Measurements from ENCODE around the gene FN1. TPM values are rescaled to one million over a fixed set of nuclear protein-coding genes. Genes with fewer than 3 reads are reported as not detected.
A peak's percentile ranks its signal among the peaks of the same experiment; 100 is the strongest.

Gene FN1
- total RNA-seq, 1 donor from 2014 or later = 83.2 TPM

DNA sequence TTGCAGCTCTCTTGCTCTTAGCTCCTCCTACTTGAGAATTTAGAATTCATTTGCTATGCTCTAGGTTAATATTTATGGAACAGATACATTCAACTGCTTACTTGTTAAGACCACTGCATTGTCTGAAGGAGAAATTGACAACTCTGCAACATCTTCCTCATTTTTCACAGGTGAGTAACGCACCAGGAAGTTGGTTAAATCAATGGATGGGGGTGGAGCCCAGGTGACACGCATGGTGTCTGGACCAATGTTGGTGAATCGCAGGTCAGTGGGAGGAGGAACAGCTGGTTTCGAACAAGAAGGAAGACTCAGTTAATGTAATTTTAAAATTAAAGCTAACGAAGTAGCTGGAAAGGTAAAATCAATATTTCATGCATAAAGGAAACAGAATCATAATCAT, 44.3 kb downstream of the FN1 start:
- H3K36me3 ChIP-seq (ENCODE audit: control insufficient read depth, insufficient read depth, low read length) = peaks cover 2% of the 10 kb centered on the region
- H3K27me3 ChIP-seq (ENCODE audit: control insufficient read depth, insufficient read depth, low read length) = no peaks in the 10 kb centered on the region
- DNase-seq (ENCODE audit: low read depth) (peak; percentile 40), FAIRE-seq (no peak)
- no peak overlapping the region for H3K4me3 ChIP-seq (ENCODE audit: low read depth, low read length)
- TF ChIP-seq CTCF (IDR thresholded peaks at IDR 0.05; ENCODE audit: insufficient read depth, low read length, severe bottlenecking) = no peak

DNA sequence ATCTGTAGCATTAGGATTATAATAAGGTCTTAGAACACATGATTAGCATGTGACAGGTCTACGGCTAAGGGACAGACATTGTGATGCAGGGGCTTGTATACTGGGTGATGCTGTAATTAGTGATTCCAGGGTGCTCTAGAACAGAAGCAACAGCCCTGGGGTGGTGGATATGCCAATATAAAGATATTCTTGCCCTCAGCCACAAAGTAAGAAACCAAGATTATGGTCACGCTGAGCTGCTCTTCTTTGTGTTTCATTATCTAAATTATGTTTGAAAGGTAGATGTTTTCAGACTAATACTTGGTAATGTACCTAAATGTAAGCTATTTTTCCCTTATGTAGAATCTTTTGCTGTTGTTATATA, 45.3 kb downstream of the FN1 start:
- FAIRE-seq = no peak
- no peak overlapping the region for H3K4me3 ChIP-seq (ENCODE audit: low read depth, low read length)

GRCh38 chr2:215388002-215388728, 47.7 kb downstream of the FN1 start:
- FAIRE-seq (peak; percentile 60), DNase-seq (ENCODE audit: low read depth) (no peak)
- H3K36me3 ChIP-seq (ENCODE audit: control insufficient read depth, insufficient read depth, low read length) = peaks cover 2% of the 10 kb centered on the region
- H3K27me3 ChIP-seq (ENCODE audit: control insufficient read depth, insufficient read depth, low read length) = no peaks in the 10 kb centered on the region
- TF ChIP-seq CTCF (IDR thresholded peaks at IDR 0.05; ENCODE audit: insufficient read depth, low read length, severe bottlenecking) = no peak
- no peak overlapping the region for H3K4me3 ChIP-seq (ENCODE audit: low read depth, low read length)

More for the DNA sequence above, 45.3 kb downstream of the FN1 start:
- Histone ChIP-seq H3K36me3 (ENCODE audit: control insufficient read depth, insufficient read depth, low read length) (peaks cover 2% of the 10 kb centered on the region), H3K27me3 (ENCODE audit: control insufficient read depth, insufficient read depth, low read length) (no peaks in the 10 kb centered on the region)
- DNase-seq (ENCODE audit: low read depth) = no peak
- no peak for TF ChIP-seq CTCF (IDR thresholded peaks at IDR 0.05; ENCODE audit: insufficient read depth, low read length, severe bottlenecking)

DNA sequence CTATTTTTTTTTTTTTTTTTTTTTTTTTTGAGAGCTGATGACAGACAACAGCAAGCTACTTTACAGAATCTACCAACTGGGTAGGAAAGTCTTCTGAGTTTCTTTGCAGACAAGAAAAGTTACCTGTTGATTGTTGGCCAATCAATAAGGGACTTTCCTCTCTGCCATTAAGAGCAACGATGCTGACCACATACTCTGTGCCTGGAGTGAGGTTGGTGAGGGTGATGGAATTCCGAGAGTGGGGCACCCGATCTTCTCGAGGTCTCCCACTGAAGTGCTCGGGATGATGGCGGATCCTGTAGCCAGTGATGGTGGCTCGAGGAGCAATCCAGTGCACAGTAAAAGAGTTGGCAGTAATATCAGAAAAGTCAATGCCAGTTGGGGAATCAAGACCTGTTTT, 49.3 kb downstream of the FN1 start:
- Histone ChIP-seq H3K27me3 (ENCODE audit: control insufficient read depth, insufficient read depth, low read length) (no peaks in the 10 kb centered on the region), H3K36me3 (ENCODE audit: control insufficient read depth, insufficient read depth, low read length) (peaks cover 2% of the 10 kb centered on the region), H3K4me3 (ENCODE audit: low read depth, low read length) (no peak overlapping the region)
- DNase-seq (ENCODE audit: low read depth) (no peak), FAIRE-seq (no peak)
- no peak for TF ChIP-seq CTCF (IDR thresholded peaks at IDR 0.05; ENCODE audit: insufficient read depth, low read length, severe bottlenecking)

- FAIRE-seq (no peak), DNase-seq (ENCODE audit: low read depth) (no peak)
- Histone ChIP-seq H3K4me3 (ENCODE audit: low read depth, low read length) (no peak overlapping the region), H3K27me3 (ENCODE audit: control insufficient read depth, insufficient read depth, low read length) (no peaks in the 10 kb centered on the region), H3K36me3 (ENCODE audit: control insufficient read depth, insufficient read depth, low read length) (peaks cover 2% of the 10 kb centered on the region)
- no peak for TF ChIP-seq CTCF (IDR thresholded peaks at IDR 0.05; ENCODE audit: insufficient read depth, low read length, severe bottlenecking)
Observed at GRCh38 chr2:215384710-215385109, 51.2 kb downstream of the FN1 start.
